Trophoblast cell (in vitro differentiated cells and primary cell): Measurements from ENCODE around the gene XYLT1.
"Not testable (repeated sequence)": the region's sequence is repeated elsewhere in the genome, so short reads cannot be mapped to it uniquely, and the experiment has no call there.

Source experiments
- DNase-seq, 2 donors: peaks; one replicate each; pipeline ENCODE4 v3.0.0-alpha.2; 2016
- H2AFZ ChIP-seq: 2 replicates; pipeline ENCODE4 v1.6.1; 2013; ENCODE audit warnings: low read length, moderate library complexity, mild to moderate bottlenecking; ENCODE audit not compliant: insufficient read depth, poor library complexity
- H2AK5ac ChIP-seq: 2 replicates; pipeline ENCODE4 v1.6.1; 2013; ENCODE audit warnings: mild to moderate bottlenecking, low read length
- H2BK120ac ChIP-seq: 2 replicates; pipeline ENCODE4 v1.6.1; 2013; ENCODE audit warnings: low read length, mild to moderate bottlenecking, moderate library complexity; ENCODE audit not compliant: insufficient read depth, poor library complexity
- H2BK12ac ChIP-seq: 2 replicates; pipeline ENCODE4 v1.6.1; 2013; ENCODE audit warnings: mild to moderate bottlenecking, low read length, moderate library complexity
- H2BK5ac ChIP-seq: 2 replicates; pipeline ENCODE4 v1.6.1; 2013; ENCODE audit warnings: low read length, low read depth, moderate library complexity, mild to moderate bottlenecking; ENCODE audit not compliant: poor library complexity
- H3K14ac ChIP-seq: 2 replicates; pipeline ENCODE4 v1.6.1; 2013; ENCODE audit warnings: mild to moderate bottlenecking, low read length
- H3K18ac ChIP-seq: 2 replicates; pipeline ENCODE4 v1.6.1; 2013; ENCODE audit warnings: mild to moderate bottlenecking, low read length
- H3K23ac ChIP-seq: 2 replicates; pipeline ENCODE4 v1.6.1; 2013; ENCODE audit warnings: low read length
- H3K27ac ChIP-seq: 2 replicates; pipeline ENCODE4 v1.5.1; 2013; ENCODE audit warnings: low read depth, mild to moderate bottlenecking, inconsistent platforms, low read length, moderate library complexity
- H3K27me3 ChIP-seq: 2 replicates; pipeline ENCODE4 v1.6.1; 2013; ENCODE audit warnings: inconsistent platforms, mild to moderate bottlenecking, low read length, moderate library complexity; ENCODE audit not compliant: insufficient read depth
- H3K36me3 ChIP-seq, 2 experiments: 1 replicate in 1 of 2; 2 replicates in 1 of 2; pipeline ENCODE4 v1.6.1; 2013; ENCODE audit warnings: low read length in 2 of 2, mild to moderate bottlenecking in 2 of 2, moderate library complexity in 1 of 2; ENCODE audit not compliant: insufficient read depth in 2 of 2, control insufficient read depth in 1 of 2
- H3K4ac ChIP-seq: 2 replicates; pipeline ENCODE4 v1.6.1; 2013; ENCODE audit warnings: low read depth, mild to moderate bottlenecking, low read length, moderate library complexity
- H3K4me1 ChIP-seq, 2 experiments: 1 replicate in 1 of 2; 2 replicates in 1 of 2; pipeline ENCODE4 v1.6.1; 2013; ENCODE audit warnings: low read length in 2 of 2, mild to moderate bottlenecking in 2 of 2, moderate library complexity in 1 of 2; ENCODE audit not compliant: insufficient read depth in 2 of 2, control insufficient read depth in 1 of 2
- H3K4me2 ChIP-seq: 2 replicates; pipeline ENCODE4 v1.6.1; 2013; ENCODE audit warnings: inconsistent platforms, mild to moderate bottlenecking, low read length, moderate library complexity
- H3K4me3 ChIP-seq: 2 replicates; pipeline ENCODE4 v1.5.1; 2013; ENCODE audit warnings: mild to moderate bottlenecking, low read depth, low read length, inconsistent platforms
- H3K79me1 ChIP-seq: one replicate; pipeline ENCODE4 v1.6.1; 2013; ENCODE audit warnings: low read length
- H3K79me2 ChIP-seq: 2 replicates; pipeline ENCODE4 v1.6.1; 2013; ENCODE audit warnings: low read length, mild to moderate bottlenecking; ENCODE audit not compliant: control insufficient read depth, insufficient read depth, poor library complexity
- H3K9ac ChIP-seq: 2 replicates; pipeline ENCODE4 v1.6.1; 2013; ENCODE audit warnings: mild to moderate bottlenecking, low read length
- H3K9me3 ChIP-seq: 2 replicates; pipeline ENCODE4 v1.6.1; 2013; ENCODE audit warnings: low read depth, mild to moderate bottlenecking, control low read depth, inconsistent platforms, low read length; ENCODE audit not compliant: insufficient read depth
- H4K12ac ChIP-seq: 2 replicates; pipeline ENCODE4 v1.6.1; 2013; ENCODE audit warnings: low read depth, mild to moderate bottlenecking, low read length, moderate library complexity
- H4K8ac ChIP-seq: 2 replicates; pipeline ENCODE4 v1.6.1; 2013; ENCODE audit warnings: low read depth, mild to moderate bottlenecking, low read length, moderate library complexity
- H4K91ac ChIP-seq: one replicate; pipeline ENCODE4 v1.6.1; 2013; ENCODE audit warnings: low read depth, mild to moderate bottlenecking, low read length, moderate library complexity
- WGBS: extraction: QIAGEN DNeasy Blood & Tissue Kit; methylation state at CpG from one replicate; pipeline ENCODE4 v1.1.7; 2013; ENCODE audit warnings: missing lambda C conversion rate; ENCODE audit not compliant: insufficient read length, insufficient coverage; ENCODE audit errors: extremely low coverage; 5-methylcytosine and 5-hydroxymethylcytosine counted together

XYLT1 gene

DNA sequence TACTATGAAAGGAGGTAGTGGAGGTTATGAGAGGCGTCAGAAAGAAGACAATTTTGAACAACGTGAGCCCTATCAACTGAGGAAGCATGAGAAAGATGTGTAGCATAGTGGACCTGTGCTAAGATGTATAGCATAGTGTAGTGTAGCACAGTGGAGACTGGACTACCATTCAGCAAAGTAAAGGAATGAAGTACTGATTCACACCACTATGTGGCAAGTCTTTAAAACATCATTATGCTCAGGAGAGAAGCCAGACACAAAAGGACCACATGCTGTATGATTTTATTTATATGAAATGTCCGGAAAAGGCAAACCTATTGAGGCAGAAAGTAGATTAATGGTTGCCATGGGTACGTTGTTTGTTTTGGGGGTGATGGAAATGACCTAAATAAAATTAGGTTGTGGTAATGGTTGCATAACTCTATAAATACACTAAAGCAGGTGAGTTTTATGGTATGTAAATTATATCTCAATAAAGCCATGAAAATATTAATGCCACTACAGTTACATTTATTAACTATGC is 20.4 kb upstream of the XYLT1 start:
- Histone ChIP-seq H2AFZ (no peak overlapping the region), H3K18ac (no peak overlapping the region), H2BK120ac (no peak overlapping the region), H2BK12ac (no peak overlapping the region), H2BK5ac (no peak overlapping the region), H3K36me3 (no peaks in the 10 kb centered on the region), H4K8ac (no peak overlapping the region), H3K4ac (no peak overlapping the region), H3K4me1 (no peaks in the 10 kb centered on the region), H3K4me2 (no peak overlapping the region), H3K9ac (no peak overlapping the region), H3K27me3 (no peaks in the 10 kb centered on the region), H3K27ac (no peak overlapping the region), H3K79me2 (no peaks in the 10 kb centered on the region), H3K14ac (no peak overlapping the region), H3K9me3 (no peaks in the 10 kb centered on the region), H3K4me3 (no peak overlapping the region), H4K91ac (no peak overlapping the region), H3K79me1 (no peaks in the 10 kb centered on the region), H3K23ac (no peak overlapping the region), H2AK5ac (no peak overlapping the region), H4K12ac (no peak overlapping the region)
- no peak for DNase-seq
- WGBS, result no CpG with 5 or more reads among the region's 4 CpGs

DNA sequence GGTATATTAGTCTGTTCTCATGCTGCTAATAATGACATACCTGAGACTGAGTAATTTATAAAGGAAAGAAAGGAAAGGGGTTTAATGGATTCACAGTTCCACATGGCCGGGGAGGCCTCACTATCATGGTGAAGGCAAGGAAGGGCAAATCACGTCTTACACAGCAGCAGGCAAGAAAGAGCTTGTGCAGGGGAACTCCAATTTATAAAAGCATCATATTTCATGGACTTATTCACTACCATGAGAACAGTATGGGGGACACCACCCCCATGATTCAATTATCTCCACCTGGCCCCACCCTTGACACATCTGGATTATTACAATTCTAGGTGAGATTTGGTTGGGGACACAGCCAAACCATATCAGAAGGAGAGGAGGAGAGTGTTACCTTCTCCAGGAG is 17.7 kb upstream of the XYLT1 start:
- Histone ChIP-seq H3K4me2 (no peak overlapping the region), H4K91ac (no peak overlapping the region), H2BK120ac (no peak overlapping the region), H2AK5ac (no peak overlapping the region), H3K79me1 (no peaks in the 10 kb centered on the region), H3K9me3 (no peaks in the 10 kb centered on the region), H3K27ac (no peak overlapping the region), H3K79me2 (no peaks in the 10 kb centered on the region), H3K36me3 (no peaks in the 10 kb centered on the region), H3K27me3 (no peaks in the 10 kb centered on the region), H3K23ac (no peak overlapping the region), H3K14ac (no peak overlapping the region), H3K4me3 (no peak overlapping the region), H2BK12ac (no peak overlapping the region), H3K4ac (no peak overlapping the region), H3K4me1 (peaks cover 0 to 3% of the 10 kb centered on the region in 2 experiments), H4K8ac (no peak overlapping the region), H3K9ac (no peak overlapping the region), H2BK5ac (no peak overlapping the region), H2AFZ (no peak overlapping the region), H3K18ac (no peak overlapping the region), H4K12ac (no peak overlapping the region)
- no peak for DNase-seq
- no CpG with 5 or more reads among the region's 2 CpGs for WGBS

DNA sequence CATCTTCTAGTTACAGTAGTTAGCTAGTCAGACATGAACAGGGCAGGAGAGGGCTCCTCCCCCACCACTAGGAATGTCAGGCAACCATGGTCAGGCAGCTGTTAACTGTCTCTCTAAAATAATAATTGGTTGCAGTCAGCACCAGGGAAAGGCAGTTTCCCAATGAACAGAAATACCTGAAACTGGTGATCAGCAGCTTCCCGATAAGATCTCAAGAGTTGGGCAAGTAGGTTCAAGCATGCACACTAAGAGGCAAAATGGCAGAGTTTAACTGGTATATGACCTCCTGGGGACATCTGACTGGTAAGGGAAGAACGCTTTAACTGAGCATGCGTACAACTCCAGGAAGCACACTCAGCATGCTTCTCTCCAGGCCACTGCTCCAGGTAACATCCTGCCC is 12.6 kb upstream of the XYLT1 start:
- no peak overlapping the region for H4K8ac ChIP-seq
- no CpG with 5 or more reads among the region's 3 CpGs for WGBS
- H3K23ac ChIP-seq, result no peak overlapping the region
- H2BK12ac ChIP-seq, result no peak overlapping the region
- peak overlapping the region; percentile 76 for H3K27ac ChIP-seq
- peak overlapping the region; percentile 14 for H3K4me2 ChIP-seq
- no peaks in the 10 kb centered on the region for H3K79me2 ChIP-seq
- no peak overlapping the region for H3K4me3 ChIP-seq
- H2BK120ac ChIP-seq, result no peak overlapping the region
- no peak overlapping the region for H4K12ac ChIP-seq
- peaks cover 3% of the 10 kb centered on the region for H3K79me1 ChIP-seq
- H2AK5ac ChIP-seq, result no peak overlapping the region
- H2BK5ac ChIP-seq, result peak overlapping the region; percentile 10
- H2AFZ ChIP-seq, result no peak overlapping the region
- no peak overlapping the region for H3K9ac ChIP-seq
- no peak overlapping the region for H3K14ac ChIP-seq
- no peaks in the 10 kb centered on the region for H3K9me3 ChIP-seq
- peak; percentile 94 to 98 for DNase-seq
- H3K18ac ChIP-seq, result no peak overlapping the region
- no peak overlapping the region for H3K4ac ChIP-seq
- peaks cover 5 to 11% of the 10 kb centered on the region in 2 experiments for H3K4me1 ChIP-seq
- H3K36me3 ChIP-seq, result no peaks in the 10 kb centered on the region
- no peaks in the 10 kb centered on the region for H3K27me3 ChIP-seq
- no peak overlapping the region for H4K91ac ChIP-seq

DNA sequence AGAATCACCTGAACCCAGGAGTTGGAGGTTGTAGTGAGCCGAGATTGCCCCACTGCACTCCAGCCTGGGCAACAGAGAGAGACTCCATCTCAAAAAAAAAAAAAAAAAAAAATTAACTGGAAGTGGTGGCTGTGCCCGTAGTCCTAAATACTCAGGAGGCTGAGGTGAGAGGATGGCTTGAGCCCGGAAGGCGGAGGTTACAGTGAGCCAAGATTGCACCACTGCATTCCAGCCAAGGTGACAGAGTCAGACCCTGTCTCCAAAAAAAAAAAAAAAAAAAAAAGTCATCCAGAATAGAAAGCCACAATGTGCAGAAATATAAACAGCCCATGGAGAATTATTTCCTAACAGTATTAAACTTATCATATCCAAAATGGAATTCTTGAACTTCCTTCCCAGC is 11.6 kb upstream of the XYLT1 start:
- not testable (repeated sequence) for H3K4me2 ChIP-seq
- WGBS, result no CpG with 5 or more reads among the region's 4 CpGs
- H4K91ac ChIP-seq, result peak overlapping the region; percentile 3

More for the DNA sequence above, 11.6 kb upstream of the XYLT1 start:
- not testable (repeated sequence) for H3K18ac ChIP-seq, H3K14ac ChIP-seq, H3K27me3 ChIP-seq, H2BK120ac ChIP-seq, H3K4ac ChIP-seq, H3K4me3 ChIP-seq, H2AK5ac ChIP-seq, H2BK12ac ChIP-seq, H3K27ac ChIP-seq, H4K12ac ChIP-seq, H3K9me3 ChIP-seq, H4K8ac ChIP-seq, H2BK5ac ChIP-seq, H3K9ac ChIP-seq, H3K79me2 ChIP-seq, H2AFZ ChIP-seq, H3K23ac ChIP-seq, H3K36me3 ChIP-seq, H3K79me1 ChIP-seq
- DNase-seq, result peak; percentile 83 to 86
- H3K4me1 ChIP-seq, result peaks cover 5 to 11% of the 10 kb centered on the region in 2 experiments
